Astrocyte of the cerebellum (primary cell): ENCODE data around the gene DENND4A.
A peak's percentile ranks its signal among the peaks of the same experiment; 100 is the strongest.

ENCODE experiments used
- DNase-seq: peaks from one replicate; pipeline ENCODE4 v3.0.0-alpha.2; 2011; ENCODE audit warnings: low read depth
- H3K4me3 ChIP-seq: 2 replicates; pipeline ENCODE4 v1.5.1; 2011; ENCODE audit warnings: mild to moderate bottlenecking, low read depth, low read length, moderate library complexity
- CTCF ChIP-seq: IDR thresholded peaks from 2 replicates; pipeline ENCODE4 v1.5.1; 2012; ENCODE audit warnings: low read length, low read depth, moderate library complexity, mild to moderate bottlenecking; ENCODE audit errors: missing control alignments
- in situ Hi-C: cut with HindIII; loops from 2 replicates; pipeline ENCODE4 v1.10.0; 2017; ENCODE audit warnings: low sequenced_read_pairs

DENND4A gene

GRCh38 chr15:65828585-65828984 lies 36.5 kb upstream of the DENND4A start:
- H3K4me3 ChIP-seq = no peak overlapping the region
- in situ Hi-C loops = no loop called here
- no peak for DNase-seq
- TF ChIP-seq CTCF = no peak

GRCh38 chr15:65827065-65827464 lies 35.0 kb upstream of the DENND4A start:
- in situ Hi-C loops = no loop called here
- no peak for DNase-seq
- no peak overlapping the region for H3K4me3 ChIP-seq
- TF ChIP-seq CTCF = no peak

GRCh38 chr15:65824941-65825544 lies 33.0 kb upstream of the DENND4A start:
- no peak overlapping the region for H3K4me3 ChIP-seq
- DNase-seq = peak; percentile 13
- in situ Hi-C loops = no loop called here
- no peak for TF ChIP-seq CTCF

GRCh38 chr15:65824031-65824743 lies 32.1 kb upstream of the DENND4A start:
- peak; percentile 82 for TF ChIP-seq CTCF
- in situ Hi-C loops = no loop called here
- DNase-seq = peak; percentile 51
- H3K4me3 ChIP-seq = no peak overlapping the region

- H3K4me3 ChIP-seq = no peak overlapping the region
- no peak for TF ChIP-seq CTCF
- no peak for DNase-seq
- in situ Hi-C loops = no loop called here
Measured at GRCh38 chr15:65822316-65822715, 30.2 kb upstream of the DENND4A start.

- in situ Hi-C loops = no loop called here
- DNase-seq = no peak
- no peak overlapping the region for H3K4me3 ChIP-seq
- no peak for TF ChIP-seq CTCF
Measured at GRCh38 chr15:65821070-65821469, 29.0 kb upstream of the DENND4A start.
